HG03520 (cell line): ENCODE results near the gene TTC31.
A peak's percentile ranks its signal among the peaks of the same experiment; 100 is the strongest.

Experiments
- ATAC-seq: cut with Tn5 transposase; IDR thresholded peaks from one replicate; pipeline ENCODE4 v1.9.1; 2021; ENCODE audit warnings: mild to moderate bottlenecking, moderate library complexity; ENCODE audit not compliant: unreplicated experiment

The TTC31 gene

GRCh38 chr2:74503506-74504475 lies 20.9 kb downstream of the TTC31 start:
- no peak for ATAC-seq

- no peak for ATAC-seq
Observed at GRCh38 chr2:74504591-74504990, 21.7 kb downstream of the TTC31 start.

DNA sequence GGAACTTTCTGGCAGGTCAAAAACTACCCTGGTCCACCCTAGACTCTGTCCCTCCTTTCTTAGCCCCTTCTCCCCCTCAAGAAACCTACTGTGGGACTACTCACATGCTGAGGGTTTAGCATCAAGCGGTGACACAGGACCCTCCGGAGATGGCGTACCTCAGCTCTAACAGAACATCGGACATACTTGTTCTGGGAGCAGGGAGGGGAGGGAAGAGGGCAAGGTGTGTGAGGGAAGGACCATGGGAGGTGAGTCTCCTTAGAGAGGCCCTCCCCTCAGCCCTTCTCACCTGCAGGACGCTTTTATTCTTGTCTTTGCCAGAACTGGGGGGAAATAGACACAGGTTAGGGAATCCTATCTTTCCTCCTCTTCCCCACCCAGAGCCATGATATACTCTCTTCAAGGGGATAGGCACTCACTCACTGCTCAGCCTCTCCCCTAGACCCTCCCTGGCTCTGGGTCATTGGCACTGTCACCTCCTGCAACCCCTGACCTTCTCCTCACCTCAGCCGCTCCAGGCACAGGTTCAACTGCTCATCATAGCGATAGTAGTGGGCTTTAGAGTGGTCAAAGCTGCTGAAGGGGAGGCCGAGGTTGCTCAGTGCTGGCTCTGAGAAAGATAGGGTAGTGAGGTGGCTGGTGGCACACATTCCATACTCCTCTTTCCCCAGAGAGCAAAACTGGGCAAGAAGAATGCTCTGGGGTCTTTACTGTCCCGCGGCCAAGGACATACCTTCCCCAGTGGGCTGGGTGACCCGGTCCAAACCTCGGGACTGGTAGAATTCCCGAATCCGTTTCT lies 22.8 kb downstream of the TTC31 start:
- ATAC-seq: no peak

GRCh38 chr2:74507145-74507925 lies 24.5 kb downstream of the TTC31 start, which contains the start of gene PCGF1:
Gene PCGF1 (minus strand): TSS chr2:74507695. CDS start chr2:74507668, 27 bp downstream.
- peak; percentile 82 for ATAC-seq

GRCh38 chr2:74507926-74508520 lies 25.1 kb downstream of the TTC31 start:
- ATAC-seq: peak; percentile 10

GRCh38 chr2:74510272-74510671 lies 27.4 kb downstream of the TTC31 start:
- ATAC-seq: no peak

- ATAC-seq: no peak
Observed at GRCh38 chr2:74511104-74511989, 28.5 kb downstream of the TTC31 start.

- ATAC-seq: no peak
Observed at GRCh38 chr2:74512744-74513604, 30.1 kb downstream of the TTC31 start.

DNA sequence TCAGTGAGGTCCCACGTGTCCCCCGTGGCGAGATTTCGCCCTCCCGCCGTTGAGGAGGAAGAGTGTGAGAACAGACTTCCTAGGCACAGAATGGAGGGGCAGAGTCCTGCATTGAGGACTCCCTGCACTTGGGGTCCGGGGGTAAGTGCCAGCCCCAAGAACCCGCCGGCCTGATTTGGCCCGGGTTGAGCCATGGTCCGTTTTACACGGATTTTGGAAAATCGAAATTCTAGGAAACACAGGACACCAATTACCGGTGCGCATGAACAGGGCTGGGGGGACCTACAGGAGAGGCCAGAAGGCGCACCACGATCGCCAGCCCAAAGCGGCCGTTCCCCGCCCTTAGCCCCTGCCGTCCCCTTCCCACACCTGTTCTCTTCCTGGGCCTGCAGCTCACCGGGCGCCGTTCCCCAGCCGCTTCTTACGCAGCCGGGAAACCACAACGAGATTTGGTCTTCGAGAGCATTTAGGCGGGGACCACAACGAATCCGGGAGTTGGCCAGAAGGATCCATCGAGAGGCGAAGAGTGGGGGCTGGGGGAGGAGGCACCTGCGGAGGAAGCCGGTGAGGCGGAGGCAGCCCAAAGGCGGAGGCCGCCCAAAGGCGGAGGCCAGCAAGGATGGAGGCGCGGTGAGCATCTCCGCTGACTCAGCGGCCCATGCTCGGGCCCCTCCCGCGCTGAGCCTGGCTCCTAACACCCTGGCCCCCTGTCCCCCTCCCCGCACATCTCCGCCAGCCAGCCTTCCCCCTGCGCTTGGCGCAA lies 30.9 kb downstream of the TTC31 start:
- no peak for ATAC-seq

GRCh38 chr2:74514368-74515270 lies 31.7 kb downstream of the TTC31 start, which contains the start of gene TLX2:
Gene TLX2 (plus strand): TSS chr2:74514450. CDS start chr2:74514807, 357 bp downstream.
- no peak for ATAC-seq

GRCh38 chr2:74515271-74515980 lies 32.5 kb downstream of the TTC31 start:
- no peak for ATAC-seq

DNA sequence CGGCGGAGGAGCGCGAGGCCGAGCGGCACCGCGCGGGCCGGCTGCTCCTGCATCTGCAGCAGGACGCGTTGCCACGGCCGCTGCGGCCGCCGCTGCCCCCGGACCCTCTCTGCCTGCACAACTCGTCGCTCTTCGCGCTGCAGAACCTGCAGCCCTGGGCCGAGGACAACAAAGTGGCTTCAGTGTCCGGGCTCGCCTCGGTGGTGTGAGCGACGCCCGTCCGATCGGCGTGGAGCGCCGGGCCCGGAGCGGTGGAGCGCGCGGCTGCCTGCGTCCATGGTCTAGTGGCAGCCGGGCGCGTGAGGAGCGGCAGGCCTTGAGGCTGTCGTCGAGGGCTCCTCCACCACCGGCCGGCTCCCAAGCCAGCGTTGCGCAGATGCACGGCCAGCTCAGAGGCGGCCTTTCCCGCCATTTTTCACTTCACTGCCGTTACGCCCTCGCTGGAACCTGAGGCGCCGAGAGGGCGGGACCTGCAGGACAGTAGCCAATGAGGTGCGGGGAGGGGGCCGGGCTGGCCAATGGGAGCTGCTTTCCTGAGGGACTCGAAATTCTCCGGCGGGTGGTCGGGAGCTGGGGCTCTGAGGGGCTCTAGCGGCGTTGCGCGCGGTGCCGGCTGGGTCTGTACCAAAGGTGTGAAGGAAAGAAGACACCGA lies 33.2 kb downstream of the TTC31 start:
- ATAC-seq: no peak

GRCh38 chr2:74516650-74517049 lies 33.8 kb downstream of the TTC31 start:
- no peak for ATAC-seq

GRCh38 chr2:74522516-74522915 lies 39.6 kb downstream of the TTC31 start:
- ATAC-seq: no peak

DNA sequence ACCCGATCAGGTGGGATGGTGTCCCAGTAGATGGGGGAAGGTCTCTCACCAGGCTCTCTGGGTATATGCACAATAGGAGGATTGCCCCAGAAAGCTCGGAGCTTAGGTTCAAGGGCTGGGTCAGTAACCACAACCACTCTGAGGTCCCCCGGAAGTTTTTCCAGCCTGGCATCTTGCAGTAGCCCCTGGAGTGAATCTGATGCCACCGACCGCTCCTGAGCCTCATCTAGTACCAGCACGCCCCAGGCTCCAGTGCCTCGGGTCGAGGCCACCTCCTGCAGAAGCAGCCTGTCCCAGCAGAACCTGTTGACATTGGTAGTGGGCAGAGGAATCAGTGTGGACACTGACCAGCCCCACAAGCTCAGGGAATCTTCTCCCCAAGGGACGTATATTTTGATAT lies 41.1 kb downstream of the TTC31 start:
- ATAC-seq: no peak
